Measurements from ENCODE around the gene ICAM4.
"Not testable (repeated sequence)": the region's sequence is repeated elsewhere in the genome, so short reads cannot be mapped to it uniquely, and the experiment has no call there.

Gene ICAM4

DNA sequence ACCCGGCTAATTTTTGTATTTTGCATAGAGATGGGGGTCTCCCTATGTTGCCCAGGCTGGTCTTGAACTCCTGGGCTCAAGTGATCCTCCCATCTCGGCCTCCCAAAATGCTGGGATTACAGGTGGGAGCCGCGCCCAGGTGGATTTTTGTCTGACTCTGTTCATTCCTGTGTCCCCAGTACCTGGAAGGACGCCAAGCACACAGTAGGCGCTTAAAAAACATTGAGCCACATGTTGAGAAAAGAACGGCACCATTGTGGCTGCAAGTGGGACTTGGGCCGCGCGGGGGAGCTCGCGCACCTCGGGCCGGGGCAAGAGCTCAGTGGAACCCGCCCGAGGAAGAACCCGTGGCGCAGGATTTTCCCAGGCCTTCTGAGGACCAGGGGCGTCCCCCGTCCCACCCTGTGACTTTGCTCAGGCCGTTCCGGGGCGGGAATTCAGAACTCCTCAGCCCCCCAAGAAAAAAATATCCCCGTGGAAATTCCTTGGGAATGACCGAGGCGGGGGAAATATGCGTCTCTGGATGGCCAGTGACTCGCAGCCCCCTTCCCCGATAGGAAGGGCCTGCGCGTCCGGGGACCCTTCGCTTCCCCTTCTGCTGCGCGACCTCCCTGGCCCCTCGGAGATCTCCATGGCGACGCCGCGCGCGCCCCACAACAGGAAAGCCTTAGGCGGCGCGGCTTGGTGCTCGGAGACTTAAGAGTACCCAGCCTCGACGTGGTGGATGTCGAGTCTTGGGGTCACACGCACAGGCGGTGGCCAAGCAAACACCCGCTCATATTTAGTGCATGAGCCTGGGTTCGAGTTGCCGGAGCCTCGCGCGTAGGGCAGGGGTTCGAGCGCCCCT, 17.2 kb upstream of the ICAM4 start:
- DNase-seq (ENCODE audit: low spot score) = peak; percentile 84

DNA sequence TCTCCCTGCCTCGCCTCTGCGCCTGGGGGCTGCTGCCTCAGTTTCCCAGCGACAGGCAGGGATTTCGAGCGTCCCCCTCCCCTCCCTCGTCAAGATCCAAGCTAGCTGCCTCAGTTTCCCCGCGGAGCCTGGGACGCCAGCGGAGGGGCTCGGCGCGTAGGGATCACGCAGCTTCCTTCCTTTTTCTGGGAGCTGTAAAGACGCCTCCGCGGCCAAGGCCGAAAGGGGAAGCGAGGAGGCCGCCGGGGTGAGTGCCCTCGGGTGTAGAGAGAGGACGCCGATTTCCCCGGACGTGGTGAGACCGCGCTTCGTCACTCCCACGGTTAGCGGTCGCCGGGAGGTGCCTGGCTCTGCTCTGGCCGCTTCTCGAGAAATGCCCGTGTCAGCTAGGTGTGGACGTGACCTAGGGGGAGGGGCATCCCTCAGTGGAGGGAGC, 16.6 kb upstream of the ICAM4 start:
- DNase-seq (ENCODE audit: low spot score) = no peak

DNA sequence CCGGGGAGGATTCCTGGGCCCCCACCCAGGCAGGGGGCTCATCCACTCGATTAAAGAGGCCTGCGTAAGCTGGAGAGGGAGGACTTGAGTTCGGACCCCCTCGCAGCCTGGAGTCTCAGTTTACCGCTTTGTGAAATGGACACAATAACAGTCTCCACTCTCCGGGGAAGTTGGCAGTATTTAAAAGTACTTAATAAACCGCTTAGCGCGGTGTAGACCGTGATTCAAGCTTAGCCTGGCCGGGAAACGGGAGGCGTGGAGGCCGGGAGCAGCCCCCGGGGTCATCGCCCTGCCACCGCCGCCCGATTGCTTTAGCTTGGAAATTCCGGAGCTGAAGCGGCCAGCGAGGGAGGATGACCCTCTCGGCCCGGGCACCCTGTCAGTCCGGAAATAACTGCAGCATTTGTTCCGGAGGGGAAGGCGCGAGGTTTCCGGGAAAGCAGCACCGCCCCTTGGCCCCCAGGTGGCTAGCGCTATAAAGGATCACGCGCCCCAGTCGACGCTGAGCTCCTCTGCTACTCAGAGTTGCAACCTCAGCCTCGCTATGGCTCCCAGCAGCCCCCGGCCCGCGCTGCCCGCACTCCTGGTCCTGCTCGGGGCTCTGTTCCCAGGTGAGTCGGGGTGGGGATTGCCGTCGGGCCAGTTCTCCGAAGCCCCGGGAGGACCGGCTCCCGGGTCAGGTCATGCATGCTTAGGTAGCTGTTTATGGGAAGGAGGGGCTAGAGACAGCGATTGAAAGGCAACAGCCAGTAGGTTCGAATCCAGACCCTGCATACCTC, 15.9 kb upstream of the ICAM4 start, which contains the start of gene ICAM1:
Gene ICAM1 (plus strand): TSS at position 505 of the 779 bp plus-strand sequence. CDS start 40 bp downstream, at position 545.
- DNase-seq (ENCODE audit: low spot score) = no peak

DNA sequence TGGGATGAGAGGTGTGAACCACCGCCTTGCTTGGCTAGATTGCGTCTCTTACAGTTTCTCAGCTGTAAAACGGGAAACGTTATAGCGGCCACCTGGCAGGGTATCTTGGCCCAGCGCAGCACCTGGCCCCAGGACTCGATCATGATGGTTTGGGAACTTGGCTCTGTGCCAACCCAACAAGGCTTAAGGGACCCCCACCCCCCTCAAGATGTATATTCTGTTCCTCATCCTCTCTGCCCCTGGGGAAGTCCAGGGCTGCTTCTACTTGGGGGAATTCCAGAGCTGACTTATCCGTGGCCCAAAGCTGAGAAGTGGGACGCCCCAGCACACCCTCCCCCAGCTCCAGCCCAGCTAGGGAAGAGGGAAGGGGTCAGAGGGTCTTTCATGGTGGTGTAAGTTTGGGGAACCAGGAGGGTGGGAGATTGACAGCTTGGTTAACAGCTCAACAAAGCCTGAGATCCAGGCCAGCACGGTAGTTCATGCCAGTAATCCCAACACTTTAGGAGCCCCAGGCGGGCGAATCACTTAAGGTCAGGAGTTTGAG, 15.1 kb upstream of the ICAM4 start:
- no peak for DNase-seq (ENCODE audit: low spot score)

DNA sequence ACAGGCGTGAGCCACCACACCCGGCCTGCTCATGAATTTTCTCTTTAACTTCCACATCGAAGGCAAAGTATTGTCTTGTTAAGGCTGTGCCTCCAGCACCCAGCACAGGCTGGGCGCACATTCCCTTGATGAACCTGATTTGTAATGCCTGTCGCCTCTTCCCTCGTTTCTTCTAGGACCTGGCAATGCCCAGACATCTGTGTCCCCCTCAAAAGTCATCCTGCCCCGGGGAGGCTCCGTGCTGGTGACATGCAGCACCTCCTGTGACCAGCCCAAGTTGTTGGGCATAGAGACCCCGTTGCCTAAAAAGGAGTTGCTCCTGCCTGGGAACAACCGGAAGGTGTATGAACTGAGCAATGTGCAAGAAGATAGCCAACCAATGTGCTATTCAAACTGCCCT, 12.2 kb upstream of the ICAM4 start:
- DNase-seq (ENCODE audit: low spot score) = no peak

DNA sequence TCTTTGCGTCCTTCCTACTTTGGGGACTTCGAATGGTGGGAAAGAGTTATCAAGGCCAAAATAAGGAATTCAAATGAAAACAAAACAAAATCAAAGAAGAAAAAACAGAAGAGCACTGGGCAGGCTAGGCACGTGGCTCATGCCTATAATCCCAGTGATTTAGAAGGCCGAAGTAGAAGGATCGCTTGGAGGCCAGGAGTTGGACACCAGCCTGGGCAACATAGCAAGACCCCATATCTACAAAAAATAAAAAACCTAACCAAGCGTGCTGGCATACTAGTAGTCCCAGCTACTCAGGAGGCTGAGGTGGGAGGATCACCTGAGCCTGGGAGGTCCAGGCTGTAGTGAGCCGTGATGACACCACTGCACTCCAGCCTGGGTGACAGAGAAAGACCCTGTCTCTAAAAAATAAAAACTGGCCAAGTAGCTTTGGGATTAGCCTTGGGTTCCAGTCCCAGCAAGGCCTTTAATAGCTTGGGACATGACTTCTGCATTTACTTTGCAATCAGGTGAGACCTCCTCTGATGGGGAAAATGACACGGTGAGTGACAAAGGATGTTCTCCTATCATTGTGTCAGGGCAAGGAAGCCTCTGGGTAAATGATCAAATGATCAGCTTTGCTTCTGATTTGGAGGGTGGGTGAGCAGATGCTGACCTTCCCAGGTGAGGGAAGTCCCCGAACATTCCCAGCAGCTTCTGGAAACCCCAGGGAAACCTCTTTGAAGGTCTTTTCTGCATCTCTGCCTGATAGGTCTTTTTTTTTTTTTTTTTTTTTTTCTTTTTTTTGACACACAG, 8.8 kb upstream of the ICAM4 start:
- no peak for DNase-seq (ENCODE audit: low spot score)

DNA sequence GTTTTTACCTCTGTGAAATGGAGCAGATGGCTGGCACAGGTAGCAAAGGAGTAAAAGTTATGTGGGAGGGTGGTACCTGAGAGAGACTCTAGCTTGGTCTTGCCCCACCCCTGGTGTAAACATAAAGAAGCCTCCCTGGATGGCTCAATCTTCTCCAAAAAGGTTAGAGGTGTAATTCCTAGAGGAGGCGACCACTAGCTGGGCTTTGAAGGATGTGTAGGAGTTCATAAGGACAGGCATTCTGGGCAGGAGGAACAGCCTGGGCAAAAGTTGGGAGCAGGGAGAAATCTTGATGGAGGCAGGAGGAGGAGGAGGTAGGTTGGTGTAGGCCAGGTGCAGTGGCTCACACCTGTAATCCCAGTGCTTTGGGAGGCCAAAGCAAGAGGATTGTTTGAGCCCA, 7.8 kb upstream of the ICAM4 start:
- no peak for DNase-seq (ENCODE audit: low spot score)

DNA sequence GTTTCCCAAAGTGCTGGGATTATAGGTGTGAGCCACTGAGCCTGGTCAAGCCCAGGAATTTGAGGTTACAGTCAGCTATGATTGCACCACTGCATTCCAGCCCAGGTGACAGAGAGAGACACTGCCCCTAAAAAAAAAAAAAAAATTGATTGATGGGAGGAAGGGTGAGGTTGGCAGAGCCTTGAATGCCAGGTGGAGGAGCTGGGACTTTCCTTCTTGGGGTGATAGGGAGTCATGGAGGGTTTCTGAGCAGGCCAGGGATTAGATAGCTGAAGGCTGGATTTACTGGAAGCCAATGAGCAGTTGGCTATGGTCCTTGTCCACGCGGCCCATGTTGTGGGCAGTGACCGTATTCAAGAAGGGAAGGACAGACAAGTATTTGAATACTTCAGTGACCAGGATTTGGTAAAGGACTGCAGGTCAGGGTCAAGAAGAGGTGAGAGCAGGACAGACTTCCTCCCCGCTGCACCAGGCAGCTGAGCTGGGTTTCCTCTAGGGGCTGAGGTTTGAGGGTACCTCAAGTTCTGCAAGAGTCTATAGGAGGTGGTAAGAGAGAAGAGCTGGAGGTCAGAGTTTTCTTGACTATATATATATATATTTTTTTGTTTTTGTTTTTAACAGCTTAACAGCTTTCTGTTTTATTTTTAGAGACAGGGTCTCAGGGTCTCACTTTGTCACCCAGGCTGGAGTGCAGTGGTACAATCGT, 6.9 kb upstream of the ICAM4 start:
- DNase-seq (ENCODE audit: low spot score) = no peak

DNA sequence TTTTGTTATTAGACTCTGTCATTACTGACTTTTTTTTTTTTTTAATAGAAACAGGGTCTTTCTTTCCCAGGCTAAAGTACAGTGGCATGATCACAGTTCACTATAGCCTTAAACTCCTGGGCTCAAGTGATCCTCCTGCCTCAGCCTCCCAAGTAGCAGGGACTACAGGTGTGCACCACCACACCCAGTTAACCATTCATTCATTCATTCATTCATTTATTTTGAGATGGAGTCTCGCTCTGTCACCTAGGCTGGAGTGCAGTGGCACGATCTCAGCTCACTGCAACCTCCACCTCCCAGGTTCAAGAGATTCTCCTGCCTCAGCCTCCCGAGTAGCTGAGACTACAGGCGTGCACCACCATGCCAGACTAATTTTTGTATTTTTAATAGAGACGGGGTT, 4.7 kb upstream of the ICAM4 start:
- not testable (repeated sequence) for DNase-seq (ENCODE audit: low spot score)

DNA sequence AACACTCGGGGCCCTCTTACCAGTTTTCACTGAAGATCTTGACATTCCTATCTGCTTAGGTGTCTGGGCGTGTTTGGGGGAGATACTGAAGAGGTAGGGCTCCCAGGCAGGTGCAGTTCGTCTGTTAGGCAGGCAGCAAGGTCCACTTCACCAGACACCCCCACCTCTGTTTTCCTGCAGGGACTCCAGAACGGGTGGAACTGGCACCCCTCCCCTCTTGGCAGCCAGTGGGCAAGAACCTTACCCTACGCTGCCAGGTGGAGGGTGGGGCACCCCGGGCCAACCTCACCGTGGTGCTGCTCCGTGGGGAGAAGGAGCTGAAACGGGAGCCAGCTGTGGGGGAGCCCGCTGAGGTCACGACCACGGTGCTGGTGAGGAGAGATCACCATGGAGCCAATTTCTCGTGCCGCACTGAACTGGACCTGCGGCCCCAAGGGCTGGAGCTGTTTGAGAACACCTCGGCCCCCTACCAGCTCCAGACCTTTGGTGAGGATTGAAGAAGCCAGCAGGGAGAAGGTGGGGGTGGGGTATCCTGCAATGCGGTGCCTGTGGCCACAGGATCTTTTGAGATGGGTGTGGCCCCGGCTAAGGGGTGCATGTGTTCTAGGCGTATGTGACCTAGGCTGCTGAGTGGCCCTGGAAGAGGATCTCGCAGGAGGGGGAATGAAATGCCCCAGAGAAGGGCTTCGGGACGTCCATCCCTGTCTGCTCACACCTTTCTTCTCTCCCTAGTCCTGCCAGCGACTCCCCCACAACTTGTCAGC, 3.3 kb upstream of the ICAM4 start:
- peak; percentile 33 for DNase-seq (ENCODE audit: low spot score)

DNA sequence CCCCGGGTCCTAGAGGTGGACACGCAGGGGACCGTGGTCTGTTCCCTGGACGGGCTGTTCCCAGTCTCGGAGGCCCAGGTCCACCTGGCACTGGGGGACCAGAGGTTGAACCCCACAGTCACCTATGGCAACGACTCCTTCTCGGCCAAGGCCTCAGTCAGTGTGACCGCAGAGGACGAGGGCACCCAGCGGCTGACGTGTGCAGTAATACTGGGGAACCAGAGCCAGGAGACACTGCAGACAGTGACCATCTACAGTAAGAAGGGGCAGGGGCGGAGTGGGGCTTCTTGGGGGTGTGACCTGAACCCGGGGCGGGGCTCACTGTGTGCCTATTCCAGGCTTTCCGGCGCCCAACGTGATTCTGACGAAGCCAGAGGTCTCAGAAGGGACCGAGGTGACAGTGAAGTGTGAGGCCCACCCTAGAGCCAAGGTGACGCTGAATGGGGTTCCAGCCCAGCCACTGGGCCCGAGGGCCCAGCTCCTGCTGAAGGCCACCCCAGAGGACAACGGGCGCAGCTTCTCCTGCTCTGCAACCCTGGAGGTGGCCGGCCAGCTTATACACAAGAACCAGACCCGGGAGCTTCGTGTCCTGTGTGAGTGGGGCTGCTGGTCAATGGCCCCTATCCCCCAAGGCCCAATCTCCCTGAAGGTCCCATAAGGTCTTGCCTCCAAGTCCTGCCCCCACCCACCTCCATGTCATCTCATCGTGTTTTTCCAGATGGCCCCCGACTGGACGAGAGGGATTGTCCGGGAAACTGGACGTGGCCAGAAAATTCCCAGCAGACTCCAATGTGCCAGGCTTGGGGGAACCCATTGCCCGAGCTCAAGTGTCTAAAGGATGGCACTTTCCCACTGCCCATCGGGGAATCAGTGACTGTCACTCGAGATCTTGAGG, 2.4 kb upstream of the ICAM4 start:
- DNase-seq (ENCODE audit: low spot score) = no peak

DNA sequence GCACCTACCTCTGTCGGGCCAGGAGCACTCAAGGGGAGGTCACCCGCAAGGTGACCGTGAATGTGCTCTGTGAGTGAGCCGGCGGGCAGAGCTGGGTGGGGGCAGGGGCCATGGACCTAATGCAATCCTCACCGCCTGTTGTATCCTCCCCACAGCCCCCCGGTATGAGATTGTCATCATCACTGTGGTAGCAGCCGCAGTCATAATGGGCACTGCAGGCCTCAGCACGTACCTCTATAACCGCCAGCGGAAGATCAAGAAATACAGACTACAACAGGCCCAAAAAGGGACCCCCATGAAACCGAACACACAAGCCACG, 1.8 kb upstream of the ICAM4 start:
- DNase-seq (ENCODE audit: low spot score) = no peak

DNA sequence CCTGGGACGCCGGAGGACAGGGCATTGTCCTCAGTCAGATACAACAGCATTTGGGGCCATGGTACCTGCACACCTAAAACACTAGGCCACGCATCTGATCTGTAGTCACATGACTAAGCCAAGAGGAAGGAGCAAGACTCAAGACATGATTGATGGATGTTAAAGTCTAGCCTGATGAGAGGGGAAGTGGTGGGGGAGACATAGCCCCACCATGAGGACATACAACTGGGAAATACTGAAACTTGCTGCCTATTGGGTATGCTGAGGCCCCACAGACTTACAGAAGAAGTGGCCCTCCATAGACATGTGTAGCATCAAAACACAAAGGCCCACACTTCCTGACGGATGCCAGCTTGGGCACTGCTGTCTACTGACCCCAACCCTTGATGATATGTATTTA, 1.4 kb upstream of the ICAM4 start:
- DNase-seq (ENCODE audit: low spot score) = no peak

DNA sequence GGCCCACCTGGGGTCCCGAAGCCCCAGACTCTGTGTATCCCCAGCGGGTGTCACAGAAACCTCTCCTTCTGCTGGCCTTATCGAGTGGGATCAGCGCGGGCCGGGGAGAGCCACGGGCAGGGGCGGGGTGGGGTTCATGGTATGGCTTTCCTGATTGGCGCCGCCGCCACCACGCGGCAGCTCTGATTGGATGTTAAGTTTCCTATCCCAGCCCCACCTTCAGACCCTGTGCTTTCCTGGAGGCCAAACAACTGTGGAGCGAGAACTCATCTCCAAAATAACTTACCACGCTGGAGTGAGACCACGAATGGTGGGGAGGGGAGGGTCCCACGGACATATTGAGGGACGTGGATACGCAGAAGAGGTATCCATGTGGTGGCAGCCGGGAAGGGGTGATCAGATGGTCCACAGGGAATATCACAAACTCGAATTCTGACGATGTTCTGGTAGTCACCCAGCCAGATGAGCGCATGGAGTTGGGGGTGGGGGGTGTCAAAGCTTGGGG, 2.0 kb downstream of the ICAM4 start:
- peak; percentile 88 for DNase-seq (ENCODE audit: low spot score)

DNA sequence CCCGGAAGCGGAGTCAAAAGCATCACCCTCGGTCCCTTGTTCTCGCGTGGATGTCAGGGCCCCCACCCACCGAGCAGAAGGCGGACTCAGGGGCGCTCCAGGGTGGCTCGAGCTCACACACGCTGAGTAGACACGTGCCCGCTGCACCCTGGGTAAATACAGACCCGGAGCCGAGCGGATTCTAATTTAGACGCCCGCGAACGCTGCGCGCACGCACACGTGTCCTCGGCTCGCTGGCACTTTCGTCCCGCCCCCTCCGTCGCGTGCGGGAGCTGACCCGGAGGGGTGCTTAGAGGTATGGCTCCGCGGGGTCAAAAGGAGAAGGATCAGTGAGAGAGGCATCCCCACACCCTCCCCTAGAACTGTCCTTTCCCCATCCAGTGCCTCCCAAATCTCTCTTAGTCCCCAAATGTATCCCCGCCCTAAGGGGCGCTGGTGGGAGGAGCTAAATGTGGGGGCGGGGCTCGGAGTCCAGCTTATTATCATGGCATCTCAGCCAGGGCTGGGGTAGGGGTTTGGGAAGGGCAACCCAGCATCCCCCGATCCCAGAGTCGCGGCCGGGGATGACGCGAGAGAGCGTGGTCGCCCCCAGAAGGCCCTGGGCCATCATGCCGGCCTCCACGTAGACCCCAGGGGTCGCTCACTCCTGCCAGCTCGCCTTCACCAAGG, 2.5 kb downstream of the ICAM4 start:
- peak; percentile 78 for DNase-seq (ENCODE audit: low spot score)

DNA sequence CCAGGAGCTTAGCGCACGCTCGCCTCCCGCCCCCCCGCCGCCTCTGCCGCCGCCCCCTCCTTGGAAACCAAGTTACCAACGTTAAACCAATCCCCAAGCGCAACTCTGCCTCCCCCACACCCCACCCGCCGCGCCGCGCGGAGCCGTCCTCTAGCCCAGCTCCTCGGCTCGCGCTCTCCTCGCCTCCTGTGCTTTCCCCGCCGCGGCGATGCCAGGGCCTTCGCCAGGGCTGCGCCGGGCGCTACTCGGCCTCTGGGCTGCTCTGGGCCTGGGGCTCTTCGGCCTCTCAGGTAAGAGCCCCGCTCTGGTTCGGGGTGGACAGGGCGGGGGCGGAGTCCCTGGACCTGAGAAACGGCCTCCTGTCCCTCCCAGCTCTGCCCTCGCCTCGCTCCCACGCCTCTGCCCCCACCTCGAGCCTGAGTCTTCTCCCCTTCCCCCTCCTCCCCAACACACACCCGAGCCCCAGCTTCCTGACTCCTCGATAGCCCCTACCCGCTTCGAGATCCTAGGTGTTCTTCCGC, 3.1 kb downstream of the ICAM4 start, which contains the start of gene ICAM5:
Gene ICAM5 (plus strand): TSS at position 117 of the 521 bp plus-strand sequence. CDS start 92 bp downstream, at position 209.
- DNase-seq (ENCODE audit: low spot score) = peak; percentile 50

DNA sequence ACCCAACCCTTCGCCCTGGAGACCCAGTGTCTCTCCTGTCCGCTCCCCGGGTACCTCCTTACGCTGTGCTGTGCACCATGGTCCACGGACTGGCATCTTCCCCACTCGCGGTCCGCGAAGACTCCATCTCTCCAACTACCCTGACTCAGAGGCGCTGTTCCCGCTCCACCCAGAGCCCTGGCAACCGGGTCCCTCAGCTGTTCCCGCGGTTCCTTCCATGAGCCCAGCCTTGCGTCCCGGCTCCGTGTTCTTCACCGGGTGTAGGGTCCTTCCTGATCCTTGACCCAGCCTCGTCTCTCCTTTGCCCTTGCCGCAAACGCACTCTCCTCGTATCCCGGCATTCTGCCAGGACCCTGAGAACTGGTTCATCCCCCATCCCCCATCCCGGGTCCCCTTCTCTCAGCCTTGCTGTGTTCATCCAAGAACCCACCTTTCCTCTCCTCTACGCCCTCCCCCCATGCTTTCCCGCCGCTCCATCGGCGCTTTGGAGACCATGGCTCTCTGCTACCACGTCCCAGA, 3.7 kb downstream of the ICAM4 start:
- peak; percentile 36 for DNase-seq (ENCODE audit: low spot score)

DNA sequence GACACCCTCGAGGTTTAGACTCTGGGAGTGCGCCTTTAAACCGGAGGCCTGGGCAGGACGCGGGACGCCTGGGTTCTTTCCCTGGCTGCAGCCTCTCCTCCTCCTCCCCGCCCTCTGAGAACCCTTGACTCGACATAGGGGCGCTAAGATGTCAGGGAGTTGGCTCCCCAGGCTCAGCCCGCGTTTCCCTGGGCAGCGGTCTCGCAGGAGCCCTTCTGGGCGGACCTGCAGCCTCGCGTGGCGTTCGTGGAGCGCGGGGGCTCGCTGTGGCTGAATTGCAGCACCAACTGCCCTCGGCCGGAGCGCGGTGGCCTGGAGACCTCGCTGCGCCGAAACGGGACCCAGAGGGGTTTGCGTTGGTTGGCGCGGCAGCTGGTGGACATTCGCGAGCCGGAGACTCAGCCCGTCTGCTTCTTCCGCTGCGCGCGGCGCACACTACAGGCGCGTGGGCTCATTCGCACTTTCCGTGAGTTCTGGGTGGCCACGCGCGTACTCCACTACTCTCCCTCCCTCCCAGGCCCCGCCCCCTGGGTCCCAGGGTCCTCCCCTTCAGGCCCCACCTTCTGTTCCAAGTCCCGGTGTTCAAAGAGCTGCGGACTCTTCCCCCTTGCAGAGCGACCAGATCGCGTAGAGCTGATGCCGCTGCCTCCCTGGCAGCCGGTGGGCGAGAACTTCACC, 4.3 kb downstream of the ICAM4 start:
- DNase-seq (ENCODE audit: low spot score) = peak; percentile 84
